Left ventricle myocardium inferior (tissue), 1 donor: Measurements from ENCODE around the gene SGMS1. TPM values are rescaled to one million over a fixed set of nuclear protein-coding genes. Genes with fewer than 3 reads are reported as not detected.

ENCODE experiments used
- DNase-seq: peaks from one replicate; pipeline ENCODE4 v3.0.0-alpha.2; 2020
- H3K27ac ChIP-seq: fragments of 200-600 bp; replicated peaks from 2 replicates; pipeline ENCODE4 v1.8.0; 2021
- H3K27me3 ChIP-seq: fragments of 200-600 bp; 2 replicates; pipeline ENCODE4 v1.8.0; 2021; ENCODE audit warnings: low read depth
- H3K36me3 ChIP-seq: fragments of 200-600 bp; 2 replicates; pipeline ENCODE4 v1.8.0; 2021
- H3K4me1 ChIP-seq: fragments of 200-600 bp; 2 replicates; pipeline ENCODE4 v1.8.0; 2021
- H3K4me3 ChIP-seq: fragments of 200-600 bp; 2 replicates; pipeline ENCODE4 v1.8.0; 2021; ENCODE audit warnings: mild to moderate bottlenecking, moderate library complexity
- H3K9me3 ChIP-seq: fragments of 200-600 bp; replicated peaks from 2 replicates; pipeline ENCODE4 v1.8.0; 2021
- CTCF ChIP-seq: fragments of 200-600 bp; IDR thresholded peaks from 2 replicates; pipeline ENCODE4 v1.8.0; 2021; ENCODE audit warnings: antibody characterized with exemption, mild to moderate bottlenecking, borderline replicate concordance
- intact Hi-C: fragments of 100-400 bp; cut with micrococcal nuclease; formaldehyde crosslinking; loops from one replicate; pipeline ENCODE4 v1.11.0; 2022
- total RNA-seq: library from RNA; stranded (reverse); fragmentation: NEBNext Ultra II Directional; extraction: Animal tissue kit (Norgen Biotek cat#: 25700); gene quantifications from one replicate; pipeline ENCODE4 v1.2.1, GENCODE V29; 2021
- donor health status: DM: no; HTN: yes; CAD: no; lungs with severe emphysema.

SGMS1 gene
- total RNA-seq, 1 donor from 2014 or later: 18.6 TPM

DNA sequence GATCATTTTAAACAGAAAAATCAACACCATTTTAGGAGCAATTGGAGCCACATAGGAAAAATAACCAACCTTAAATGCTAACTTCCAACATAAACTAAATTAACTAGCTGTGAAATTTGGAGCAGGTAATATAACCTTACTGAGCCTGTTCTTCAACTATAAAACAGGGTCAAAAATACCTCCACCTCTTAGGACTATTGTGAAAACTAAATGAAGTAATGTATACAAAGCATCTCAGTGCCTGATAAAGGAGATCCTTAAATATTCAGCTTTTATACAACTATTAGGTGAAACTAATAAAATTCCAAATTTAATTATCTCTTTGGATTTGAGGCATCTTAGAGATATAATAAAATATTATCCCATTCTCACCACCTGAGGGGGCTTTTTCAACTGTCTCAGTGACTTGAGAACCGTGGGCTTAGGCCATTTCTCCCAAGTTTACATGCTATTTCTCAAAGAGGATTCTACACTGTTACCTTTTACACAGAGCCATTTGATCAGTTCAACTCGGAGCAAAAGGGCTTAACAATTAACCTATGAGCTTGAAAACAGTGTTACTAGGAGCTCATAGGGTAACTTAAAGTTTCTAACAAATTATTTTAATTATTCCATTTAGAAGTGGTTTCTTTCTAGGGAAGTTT lies 207.5 kb downstream of the SGMS1 start:
- no peaks in the 10 kb centered on the region for H3K36me3 ChIP-seq
- H3K9me3 ChIP-seq: no peaks in the 10 kb centered on the region
- H3K4me3 ChIP-seq: peak overlapping the region; percentile 76
- TF ChIP-seq CTCF: peak; percentile 19
- H3K4me1 ChIP-seq: peaks cover 62% of the 10 kb centered on the region
- peak overlapping the region; percentile 22 for H3K27ac ChIP-seq
- no peaks in the 10 kb centered on the region for H3K27me3 ChIP-seq
- DNase-seq: no peak
- intact Hi-C loops: loop anchor here (10.0 kb wide), 1 partner anchor 208 kb away; the partner anchor contains the start of gene SGMS1

- no peaks in the 10 kb centered on the region for H3K36me3 ChIP-seq
- intact Hi-C loops: loop anchor here (10.0 kb wide), 1 partner anchor 210 kb away; the partner anchor contains the start of gene SGMS1
- no peak for DNase-seq
- no peak overlapping the region for H3K27ac ChIP-seq
- no peaks in the 10 kb centered on the region for H3K27me3 ChIP-seq
- no peak for TF ChIP-seq CTCF
- H3K9me3 ChIP-seq: no peaks in the 10 kb centered on the region
- H3K4me1 ChIP-seq: peaks cover 57% of the 10 kb centered on the region
- H3K4me3 ChIP-seq: no peak overlapping the region
Measured at GRCh38 chr10:50415292-50415691, 208.5 kb downstream of the SGMS1 start.

- no peaks in the 10 kb centered on the region for H3K36me3 ChIP-seq
- intact Hi-C loops: loop anchor here (10.0 kb wide), 1 partner anchor 215 kb away; the partner anchor contains the start of gene SGMS1
- peaks cover 9% of the 10 kb centered on the region for H3K9me3 ChIP-seq
- H3K4me3 ChIP-seq: no peak overlapping the region
- peaks cover 18% of the 10 kb centered on the region for H3K4me1 ChIP-seq
- no peak for TF ChIP-seq CTCF
- no peak for DNase-seq
- no peaks in the 10 kb centered on the region for H3K27me3 ChIP-seq
- no peak overlapping the region for H3K27ac ChIP-seq
Measured at GRCh38 chr10:50410066-50410811, 213.5 kb downstream of the SGMS1 start.

GRCh38 chr10:50407076-50407801 lies 216.5 kb downstream of the SGMS1 start:
- Histone ChIP-seq H3K27ac (no peak overlapping the region), H3K36me3 (no peaks in the 10 kb centered on the region), H3K4me3 (no peak overlapping the region), H3K27me3 (no peaks in the 10 kb centered on the region), H3K9me3 (peaks cover 9% of the 10 kb centered on the region), H3K4me1 (peaks cover 14% of the 10 kb centered on the region)
- no peak for TF ChIP-seq CTCF
- intact Hi-C loops: no loop called here
- DNase-seq: no peak

DNA sequence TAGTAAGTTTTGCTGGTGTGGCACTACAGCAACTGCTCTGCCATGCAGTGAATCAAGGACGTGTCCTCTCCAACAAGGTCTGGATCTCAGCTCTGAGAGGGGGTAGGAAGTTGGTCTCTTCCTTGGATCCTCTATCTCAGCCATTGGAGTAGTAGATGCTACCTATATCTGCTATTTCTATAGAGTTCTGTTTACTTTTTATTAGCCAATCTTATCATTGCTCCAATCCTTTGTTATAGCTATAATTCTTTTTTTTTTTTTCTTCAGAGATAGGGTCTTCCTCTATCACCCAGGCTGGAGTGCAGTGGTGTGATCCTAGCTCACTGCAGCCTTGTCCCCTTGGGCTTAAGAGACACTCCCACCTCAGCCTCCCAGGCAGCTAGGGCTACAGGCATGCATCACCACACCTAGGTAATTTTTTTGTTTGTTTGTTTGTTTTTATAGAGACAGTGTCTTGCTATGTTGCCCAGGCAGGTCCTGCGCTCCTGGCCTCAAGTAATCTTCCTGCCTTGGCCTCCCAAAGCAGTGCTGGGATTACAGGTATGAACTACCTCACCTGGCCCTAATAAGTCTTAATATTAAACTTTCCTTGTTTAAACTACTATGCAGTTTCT lies 217.2 kb downstream of the SGMS1 start:
- DNase-seq: no peak
- Histone ChIP-seq H3K36me3 (no peaks in the 10 kb centered on the region), H3K9me3 (peaks cover 9% of the 10 kb centered on the region), H3K27me3 (no peaks in the 10 kb centered on the region), H3K4me1 (peaks cover 14% of the 10 kb centered on the region), H3K27ac (no peak overlapping the region), H3K4me3 (no peak overlapping the region)
- no peak for TF ChIP-seq CTCF
- intact Hi-C loops: no loop called here
